T follicular helper cell (primary cell): ENCODE measurements around the gene DAZ4.
"Not testable (repeated sequence)": the region's sequence is repeated elsewhere in the genome, so short reads cannot be mapped to it uniquely, and the experiment has no call there.

Source experiments
- DNase-seq: peaks from one replicate; pipeline ENCODE4 v3.0.0-alpha.2; 2020; ENCODE audit warnings: low read depth
- total RNA-seq, 2 experiments: gene quantifications; one replicate each; lab custom pipeline; 2026; lab: John Stamatoyannopoulos, UW

Gene DAZ4, protein sequence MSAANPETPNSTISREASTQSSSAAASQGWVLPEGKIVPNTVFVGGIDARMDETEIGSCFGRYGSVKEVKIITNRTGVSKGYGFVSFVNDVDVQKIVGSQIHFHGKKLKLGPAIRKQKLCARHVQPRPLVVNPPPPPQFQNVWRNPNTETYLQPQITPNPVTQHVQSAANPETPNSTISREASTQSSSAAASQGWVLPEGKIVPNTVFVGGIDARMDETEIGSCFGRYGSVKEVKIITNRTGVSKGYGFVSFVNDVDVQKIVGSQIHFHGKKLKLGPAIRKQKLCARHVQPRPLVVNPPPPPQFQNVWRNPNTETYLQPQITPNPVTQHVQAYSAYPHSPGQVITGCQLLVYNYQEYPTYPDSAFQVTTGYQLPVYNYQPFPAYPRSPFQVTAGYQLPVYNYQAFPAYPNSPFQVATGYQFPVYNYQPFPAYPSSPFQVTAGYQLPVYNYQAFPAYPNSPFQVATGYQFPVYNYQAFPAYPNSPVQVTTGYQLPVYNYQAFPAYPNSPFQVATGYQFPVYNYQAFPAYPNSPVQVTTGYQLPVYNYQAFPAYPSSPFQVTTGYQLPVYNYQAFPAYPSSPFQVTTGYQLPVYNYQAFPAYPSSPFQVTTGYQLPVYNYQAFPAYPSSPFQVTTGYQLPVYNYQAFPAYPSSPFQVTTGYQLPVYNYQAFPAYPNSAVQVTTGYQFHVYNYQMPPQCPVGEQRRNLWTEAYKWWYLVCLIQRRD
- total RNA-seq: 0 reads per million in 2 experiments

DNA sequence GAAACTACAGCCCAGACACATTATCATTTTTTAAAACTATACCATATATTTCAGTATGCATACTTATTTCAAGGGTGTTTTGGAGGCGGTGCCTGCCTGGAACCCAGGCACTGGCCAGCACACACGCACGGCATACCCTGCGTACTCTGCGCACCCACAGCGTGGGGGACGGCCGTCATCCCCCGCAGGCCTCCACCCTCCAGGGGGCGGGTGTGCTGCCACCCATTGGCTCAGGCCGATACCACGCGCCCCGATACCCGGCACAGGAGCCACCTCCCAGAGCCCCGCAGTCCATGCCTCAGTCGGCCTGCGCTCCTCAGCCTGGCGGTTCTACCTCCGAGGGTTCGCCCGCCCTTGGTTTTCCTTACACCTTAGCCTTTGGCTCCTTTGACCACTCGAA is at the start of gene DAZ4:
TSS of gene DAZ4 (plus strand) at position 301 of the 400 bp plus-strand sequence. CDS start 208 bp downstream, outside the sequence.
- DNase-seq: not testable (repeated sequence)

DNA sequence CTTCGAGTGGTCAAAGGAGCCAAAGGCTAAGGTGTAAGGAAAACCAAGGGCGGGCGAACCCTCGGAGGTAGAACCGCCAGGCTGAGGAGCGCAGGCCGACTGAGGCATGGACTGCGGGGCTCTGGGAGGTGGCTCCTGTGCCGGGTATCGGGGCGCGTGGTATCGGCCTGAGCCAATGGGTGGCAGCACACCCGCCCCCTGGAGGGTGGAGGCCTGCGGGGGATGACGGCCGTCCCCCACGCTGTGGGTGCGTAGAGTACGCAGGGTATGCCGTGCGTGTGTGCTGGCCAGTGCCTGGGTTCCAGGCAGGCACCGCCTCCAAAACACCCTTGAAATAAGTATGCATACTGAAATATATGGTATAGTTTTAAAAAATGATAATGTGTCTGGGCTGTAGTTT is 20.4 kb upstream of the DAZ4 start, which contains the start of gene DAZ3:
TSS of gene DAZ3 (minus strand) at position 101 of the 400 bp plus-strand sequence. CDS start 208 bp downstream, outside the sequence.
- not testable (repeated sequence) for DNase-seq

DNA sequence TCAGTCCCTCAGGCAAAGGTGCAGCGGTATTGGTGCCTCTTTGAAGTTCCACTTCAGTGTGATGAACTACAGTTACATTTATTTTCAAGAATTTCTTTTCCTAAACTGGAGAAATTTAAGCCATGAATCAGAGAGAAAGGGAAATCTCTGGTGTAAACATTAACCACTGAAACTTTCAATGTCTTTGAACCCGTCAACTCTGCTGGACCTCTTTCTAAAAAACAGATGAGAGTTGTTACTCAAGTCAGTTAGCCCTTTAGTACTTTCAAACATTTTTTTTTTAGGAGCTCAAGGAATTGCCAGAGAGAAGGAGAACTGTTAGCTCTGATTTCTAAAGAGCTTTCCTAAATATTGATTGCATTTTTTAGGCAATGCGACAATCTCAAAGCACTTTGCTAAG is 11.9 kb upstream of the DAZ4 start:
- DNase-seq: not testable (repeated sequence)

DNA sequence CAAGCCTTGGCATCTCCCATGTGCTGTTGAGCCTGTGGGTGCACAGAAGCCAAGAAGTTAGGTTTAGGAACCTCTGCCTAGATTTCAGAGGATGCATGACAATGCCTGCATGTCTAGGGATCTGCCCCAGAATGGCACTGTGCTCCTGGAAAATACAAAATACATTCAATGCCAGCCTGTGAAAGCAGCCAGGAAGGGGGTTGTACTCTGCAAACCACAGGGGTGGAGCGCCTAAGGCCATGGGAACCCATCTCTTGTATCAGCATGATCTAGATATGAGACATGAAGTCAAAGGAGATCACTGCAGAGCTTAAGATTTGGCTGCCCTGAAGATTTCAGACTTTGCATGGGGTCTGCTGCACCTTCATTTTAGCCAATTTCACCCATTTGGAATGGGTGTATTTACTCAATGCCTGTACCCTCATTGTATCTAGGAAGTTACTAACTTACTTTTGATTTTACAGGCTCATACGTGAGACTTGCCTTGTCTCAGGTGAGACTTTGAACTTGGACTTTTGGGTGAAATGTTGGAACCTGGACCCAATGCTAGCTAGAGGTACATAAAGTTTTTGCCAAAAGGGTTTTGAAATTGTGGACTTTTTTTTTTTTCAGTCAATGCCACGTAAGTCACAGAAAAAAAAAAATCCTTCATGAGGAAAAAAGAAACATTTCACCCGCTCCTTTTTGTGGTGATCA is 9.4 kb upstream of the DAZ4 start:
- not testable (repeated sequence) for DNase-seq

DNA sequence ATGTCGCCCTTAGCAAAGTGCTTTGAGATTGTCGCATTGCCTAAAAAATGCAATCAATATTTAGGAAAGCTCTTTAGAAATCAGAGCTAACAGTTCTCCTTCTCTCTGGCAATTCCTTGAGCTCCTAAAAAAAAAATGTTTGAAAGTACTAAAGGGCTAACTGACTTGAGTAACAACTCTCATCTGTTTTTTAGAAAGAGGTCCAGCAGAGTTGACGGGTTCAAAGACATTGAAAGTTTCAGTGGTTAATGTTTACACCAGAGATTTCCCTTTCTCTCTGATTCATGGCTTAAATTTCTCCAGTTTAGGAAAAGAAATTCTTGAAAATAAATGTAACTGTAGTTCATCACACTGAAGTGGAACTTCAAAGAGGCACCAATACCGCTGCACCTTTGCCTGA is 8.7 kb upstream of the DAZ4 start:
- DNase-seq: not testable (repeated sequence)
